Measurements from ENCODE around the gene SPX. TPM values are rescaled to one million over a fixed set of nuclear protein-coding genes. Genes with fewer than 3 reads are reported as not detected.

The SPX gene
- total and polyA plus RNA-seq, 2 of the 4 experiments (the other 2 are of a cell fraction): under 0.01 to 0.12 TPM

DNA sequence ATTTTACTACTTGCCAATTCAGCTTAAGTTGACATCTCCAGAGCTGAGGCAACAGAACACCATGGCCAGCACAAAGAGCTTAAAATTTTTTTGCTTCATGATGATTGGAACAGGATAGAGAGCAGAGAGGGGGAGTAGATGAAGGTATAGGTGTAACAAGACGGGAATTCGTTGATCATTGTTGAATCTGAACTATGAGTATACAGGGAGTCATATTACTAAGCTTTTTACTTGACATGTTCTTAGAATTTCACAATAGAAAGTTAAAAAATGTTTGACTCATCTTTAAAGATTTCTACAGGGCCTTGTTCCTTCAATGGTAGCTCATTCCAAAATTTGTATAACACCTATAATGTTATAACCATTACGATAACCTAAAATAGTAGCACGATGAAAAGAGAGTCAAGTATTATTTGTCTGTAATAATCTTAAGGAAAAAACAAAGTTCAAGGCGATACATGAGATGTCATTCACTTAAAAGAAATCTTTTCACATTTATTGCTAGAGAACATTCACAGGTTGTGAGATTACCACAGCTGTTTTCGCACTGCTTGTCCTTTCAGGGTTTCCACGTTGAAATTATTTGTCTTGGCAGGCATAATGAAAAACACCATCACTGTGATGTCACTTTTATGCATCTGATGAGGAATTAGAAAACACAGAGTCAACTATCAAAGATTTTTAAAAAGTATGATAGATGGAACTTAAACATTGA lies 33.9 kb downstream of the SPX start:
- H3K27ac ChIP-seq (ENCODE audit: insufficient read depth, low read length): no peak overlapping the region
- no peak overlapping the region for H3K9ac ChIP-seq (ENCODE audit: low read depth, low read length)
- H3K14ac ChIP-seq (replicated peaks; ENCODE audit: low read depth, low read length): no peak overlapping the region
- no peak overlapping the region for H2AK5ac ChIP-seq (ENCODE audit: low read depth, low read length)
- ChIA-PET CTCF (no interaction called here), POLR2A (ENCODE audit: unreplicated experiment) (no interaction called here)
- intact Hi-C loops (cut with micrococcal nuclease) (no loop called here), in situ Hi-C loops (cut with MboI; ENCODE audit: low sequenced_read_pairs) (no loop called here), dilution Hi-C loops (cut with HindIII; ENCODE audit: low sequenced_read_pairs, unreplicated experiment) (no loop called here)
- DNase-seq: peak; percentile 53
- no peak overlapping the region for H2AFZ ChIP-seq (replicated peaks; ENCODE audit: low read length, poor library complexity)
- H3K4me1 ChIP-seq (ENCODE audit: control insufficient read depth, insufficient read depth, low read length): no peaks in the 10 kb centered on the region
- H4K8ac ChIP-seq (ENCODE audit: low read depth in 2 of 2, low read length in 2 of 2): no peak overlapping the region
- no peaks in the 10 kb centered on the region for H3K27me3 ChIP-seq (ENCODE audit: control insufficient read depth, insufficient read depth, low read length)
- peak; percentile 42 for ATAC-seq (ENCODE audit: low read depth)
- H2BK15ac ChIP-seq (ENCODE audit: low read depth, low read length): no peak overlapping the region
- WGBS, 2 experiments (ENCODE audit: extremely low coverage in 2 of 2, insufficient read length in 1 of 2): no CpG with 5 or more reads among the region's 7 CpGs
- no peak overlapping the region for H2BK120ac ChIP-seq (ENCODE audit: low read depth, low read length)
- H3K36me3 ChIP-seq (ENCODE audit: control insufficient read depth, insufficient read depth, low read length): no peaks in the 10 kb centered on the region
- no peak overlapping the region for H2BK20ac ChIP-seq (ENCODE audit: low read depth, low read length)
- no peak overlapping the region for H4K5ac ChIP-seq (ENCODE audit: low read depth, low read length)
- no peaks in the 10 kb centered on the region for H4K20me1 ChIP-seq (ENCODE audit: insufficient read depth, low read length)
- no peak overlapping the region for H3K23ac ChIP-seq (ENCODE audit: low read depth, low read length)
- H2AK9ac ChIP-seq (replicated peaks; ENCODE audit: low read depth, low read length, poor library complexity): no peak overlapping the region
- BruUV-seq (replicated peaks): no TSS peak
- no peak overlapping the region for H3K18ac ChIP-seq (ENCODE audit: low read depth, low read length)
- H3K4me2 ChIP-seq (ENCODE audit: low read depth, low read length): peak overlapping the region; percentile 3; the same call in 1 of the 2 replicates
- no peak overlapping the region for H2BK5ac ChIP-seq (ENCODE audit: low read depth, low read length, poor library complexity, severe bottlenecking)
- H3K56ac ChIP-seq (ENCODE audit: extremely low read depth, insufficient read depth, low read length): no peak overlapping the region
- H4K91ac ChIP-seq (ENCODE audit: insufficient read depth, low read depth, low read length): no peak overlapping the region
- no peak overlapping the region for H3K4me3 ChIP-seq (ENCODE audit: insufficient read depth, low read depth, low read length)
- H3K9me1 ChIP-seq (ENCODE audit: insufficient read depth, low read length): no peaks in the 10 kb centered on the region
- H3K79me1 ChIP-seq (ENCODE audit: low read depth in 1 of 2, low read length in 2 of 2): no peaks in the 10 kb centered on the region
- H3K9me3 ChIP-seq (ENCODE audit: control insufficient read depth, insufficient read depth, low read length): no peaks in the 10 kb centered on the region
- H3K4ac ChIP-seq (ENCODE audit: low read depth, low read length): no peak overlapping the region
- TF ChIP-seq MAFK (IDR thresholded peaks at IDR 0.05; ENCODE audit: low read depth, low read length): no peak
- no peak for TF ChIP-seq RAD21 (IDR thresholded peaks at IDR 0.05; ENCODE audit: low read length)
- no peak for TF ChIP-seq BHLHE40 (IDR thresholded peaks at IDR 0.05; ENCODE audit: low read depth, low read length)
- TF ChIP-seq, protein P1, sequence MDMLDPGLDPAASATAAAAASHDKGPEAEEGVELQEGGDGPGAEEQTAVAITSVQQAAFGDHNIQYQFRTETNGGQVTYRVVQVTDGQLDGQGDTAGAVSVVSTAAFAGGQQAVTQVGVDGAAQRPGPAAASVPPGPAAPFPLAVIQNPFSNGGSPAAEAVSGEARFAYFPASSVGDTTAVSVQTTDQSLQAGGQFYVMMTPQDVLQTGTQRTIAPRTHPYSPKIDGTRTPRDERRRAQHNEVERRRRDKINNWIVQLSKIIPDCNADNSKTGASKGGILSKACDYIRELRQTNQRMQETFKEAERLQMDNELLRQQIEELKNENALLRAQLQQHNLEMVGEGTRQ (IDR thresholded peaks at IDR 0.05; ENCODE audit: low read depth, low read length): no peak
- TF ChIP-seq, protein P2, sequence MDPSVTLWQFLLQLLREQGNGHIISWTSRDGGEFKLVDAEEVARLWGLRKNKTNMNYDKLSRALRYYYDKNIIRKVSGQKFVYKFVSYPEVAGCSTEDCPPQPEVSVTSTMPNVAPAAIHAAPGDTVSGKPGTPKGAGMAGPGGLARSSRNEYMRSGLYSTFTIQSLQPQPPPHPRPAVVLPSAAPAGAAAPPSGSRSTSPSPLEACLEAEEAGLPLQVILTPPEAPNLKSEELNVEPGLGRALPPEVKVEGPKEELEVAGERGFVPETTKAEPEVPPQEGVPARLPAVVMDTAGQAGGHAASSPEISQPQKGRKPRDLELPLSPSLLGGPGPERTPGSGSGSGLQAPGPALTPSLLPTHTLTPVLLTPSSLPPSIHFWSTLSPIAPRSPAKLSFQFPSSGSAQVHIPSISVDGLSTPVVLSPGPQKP (IDR thresholded peaks at IDR 0.05; ENCODE audit: borderline replicate concordance, low read depth, low read length): no peak
- peak; percentile 42; the same call in 1 of the 2 replicates for TF ChIP-seq CEBPB (IDR thresholded peaks at IDR 0.05; ENCODE audit: low read depth, low read length)
- no peak for TF ChIP-seq POLR2A (IDR thresholded peaks at IDR 0.05; ENCODE audit: low read depth, low read length)
